ENCODE measurements around the gene PADI3. TPM values are rescaled to one million over a fixed set of nuclear protein-coding genes. Genes with fewer than 3 reads are reported as not detected.

PADI3 gene
- total and polyA plus RNA-seq, 4 experiments from 2014 or later: not detected

GRCh38 chr1:17227358-17227915, 21.5 kb upstream of the PADI3 start:
- Histone ChIP-seq H3K27me3 (ENCODE audit: insufficient read depth, low read length) (no peaks in the 10 kb centered on the region), H3K27ac (ENCODE audit: low read depth, low read length) (no peak overlapping the region), H3K4me3 (ENCODE audit: low read length in 2 of 2) (no peak overlapping the region), H3K36me3 (ENCODE audit: insufficient read depth, low read length) (no peaks in the 10 kb centered on the region), H3K9me3 (ENCODE audit: control insufficient read depth in 1 of 2, low read length in 2 of 2) (no peaks in the 10 kb centered on the region), H3K4me1 (ENCODE audit: insufficient read depth, low read length) (no peaks in the 10 kb centered on the region)
- DNase-seq: no peak
- H3K4me1 Mint-ChIP-seq: no peaks in the 10 kb centered on the region
- H3K9me3 Mint-ChIP-seq: no peaks in the 10 kb centered on the region
- H3K27ac Mint-ChIP-seq: no peak overlapping the region
- ChIA-PET POLR2A (ENCODE audit: partially characterized antibody) (no interaction called here), CTCF (ENCODE audit: partially characterized antibody) (interaction anchor here (2.3 kb wide), 1 partner anchor 102 kb away, joined by 8 read pairs; no protein-coding TSS in a partner anchor)
- H3K27me3 Mint-ChIP-seq: peaks cover 0 to 1% of the 10 kb centered on the region in 2 donors
- no peaks in the 10 kb centered on the region for H3K36me3 Mint-ChIP-seq
- intact Hi-C loops (cut with micrococcal nuclease): no loop called here
- H3K4me3 Mint-ChIP-seq: no peak overlapping the region

- Mint-ChIP-seq H3K27me3 (peaks cover 0 to 1% of the 10 kb centered on the region in 2 donors), H3K4me1 (no peaks in the 10 kb centered on the region), H3K4me3 (no peak overlapping the region), H3K9me3 (no peaks in the 10 kb centered on the region), H3K36me3 (no peaks in the 10 kb centered on the region), H3K27ac (no peak overlapping the region)
- no peaks in the 10 kb centered on the region for H3K36me3 ChIP-seq (ENCODE audit: insufficient read depth, low read length)
- DNase-seq: no peak
- intact Hi-C loops (cut with micrococcal nuclease): no loop called here
- POLR2A ChIA-PET (ENCODE audit: partially characterized antibody): no interaction called here
- no peaks in the 10 kb centered on the region for H3K9me3 ChIP-seq (ENCODE audit: control insufficient read depth in 1 of 2, low read length in 2 of 2)
- no peak overlapping the region for H3K4me3 ChIP-seq (ENCODE audit: low read length in 2 of 2)
- H3K4me1 ChIP-seq (ENCODE audit: insufficient read depth, low read length): no peaks in the 10 kb centered on the region
- CTCF ChIA-PET (ENCODE audit: partially characterized antibody): no interaction called here
- no peak overlapping the region for H3K27ac ChIP-seq (ENCODE audit: low read depth, low read length)
- no peaks in the 10 kb centered on the region for H3K27me3 ChIP-seq (ENCODE audit: insufficient read depth, low read length)
These were observed 20.3 kb upstream of the PADI3 start for GRCh38 chr1:17228619-17229018.

DNA sequence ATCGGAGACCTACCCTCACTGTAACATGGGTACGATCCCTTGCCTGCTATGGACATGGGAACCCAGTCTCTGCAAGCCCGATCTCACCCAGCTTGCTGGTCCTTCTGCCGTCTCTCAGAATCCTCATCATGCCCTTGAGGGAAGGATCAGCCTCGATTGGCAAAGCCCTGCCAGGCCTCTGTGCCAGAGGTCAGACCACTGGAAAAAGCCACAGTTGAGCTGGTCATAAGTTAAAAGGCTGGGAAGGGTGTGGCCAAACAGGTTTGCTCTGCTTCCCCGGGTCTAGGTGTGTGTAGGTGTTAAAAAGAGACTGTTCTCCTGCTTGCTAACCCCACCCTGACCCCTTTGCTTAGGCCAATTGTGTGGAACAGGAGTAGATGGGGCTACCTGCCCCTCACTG, 19.5 kb upstream of the PADI3 start:
- Histone ChIP-seq H3K4me3 (ENCODE audit: low read length in 2 of 2) (no peak overlapping the region), H3K27me3 (ENCODE audit: insufficient read depth, low read length) (no peaks in the 10 kb centered on the region), H3K9me3 (ENCODE audit: control insufficient read depth in 1 of 2, low read length in 2 of 2) (no peaks in the 10 kb centered on the region), H3K27ac (ENCODE audit: low read depth, low read length) (no peak overlapping the region), H3K4me1 (ENCODE audit: insufficient read depth, low read length) (no peaks in the 10 kb centered on the region), H3K36me3 (ENCODE audit: insufficient read depth, low read length) (no peaks in the 10 kb centered on the region)
- POLR2A ChIA-PET (ENCODE audit: partially characterized antibody): no interaction called here
- no peak overlapping the region for H3K4me3 Mint-ChIP-seq
- CTCF ChIA-PET (ENCODE audit: partially characterized antibody): no interaction called here
- H3K27me3 Mint-ChIP-seq: peaks cover 0 to 1% of the 10 kb centered on the region in 2 donors
- no peaks in the 10 kb centered on the region for H3K36me3 Mint-ChIP-seq
- no peak for DNase-seq
- intact Hi-C loops (cut with micrococcal nuclease): no loop called here
- H3K4me1 Mint-ChIP-seq: no peaks in the 10 kb centered on the region
- H3K9me3 Mint-ChIP-seq: no peaks in the 10 kb centered on the region
- H3K27ac Mint-ChIP-seq: no peak overlapping the region

DNA sequence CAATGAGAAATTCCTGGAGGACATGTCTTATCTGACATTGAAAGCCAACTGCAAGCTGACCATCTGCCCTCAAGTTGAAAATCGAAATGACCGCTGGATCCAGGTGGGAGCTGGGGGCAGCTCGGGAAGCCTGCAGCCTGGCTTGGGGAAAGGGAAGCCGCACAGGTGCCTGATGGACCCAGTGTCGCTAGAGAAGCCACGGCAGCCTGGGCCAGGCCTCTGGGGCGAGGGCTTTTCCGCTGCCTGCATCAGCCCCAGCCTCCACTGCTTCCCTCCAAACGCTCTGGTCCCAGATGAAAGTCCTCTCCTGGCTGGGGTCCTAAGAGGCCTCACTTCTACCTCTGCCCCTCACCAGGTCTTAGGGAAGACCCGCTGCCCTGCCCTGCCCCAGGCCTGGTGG, 18.8 kb upstream of the PADI3 start:
- H3K36me3 Mint-ChIP-seq: no peaks in the 10 kb centered on the region
- DNase-seq: no peak
- peaks cover 0 to 3% of the 10 kb centered on the region in 2 donors for H3K27me3 Mint-ChIP-seq
- Histone ChIP-seq H3K27ac (ENCODE audit: low read depth, low read length) (no peak overlapping the region), H3K36me3 (ENCODE audit: insufficient read depth, low read length) (no peaks in the 10 kb centered on the region), H3K27me3 (ENCODE audit: insufficient read depth, low read length) (no peaks in the 10 kb centered on the region), H3K4me1 (ENCODE audit: insufficient read depth, low read length) (no peaks in the 10 kb centered on the region), H3K4me3 (ENCODE audit: low read length in 2 of 2) (no peak overlapping the region), H3K9me3 (ENCODE audit: control insufficient read depth in 1 of 2, low read length in 2 of 2) (no peaks in the 10 kb centered on the region)
- H3K27ac Mint-ChIP-seq: no peak overlapping the region
- no peak overlapping the region for H3K4me3 Mint-ChIP-seq
- intact Hi-C loops (cut with micrococcal nuclease): no loop called here
- ChIA-PET POLR2A (ENCODE audit: partially characterized antibody) (no interaction called here), CTCF (ENCODE audit: partially characterized antibody) (interaction anchor here (1.5 kb wide), 1 partner anchor 105 kb away, joined by 4 read pairs; no protein-coding TSS in a partner anchor)
- no peaks in the 10 kb centered on the region for H3K9me3 Mint-ChIP-seq
- H3K4me1 Mint-ChIP-seq: no peaks in the 10 kb centered on the region

DNA sequence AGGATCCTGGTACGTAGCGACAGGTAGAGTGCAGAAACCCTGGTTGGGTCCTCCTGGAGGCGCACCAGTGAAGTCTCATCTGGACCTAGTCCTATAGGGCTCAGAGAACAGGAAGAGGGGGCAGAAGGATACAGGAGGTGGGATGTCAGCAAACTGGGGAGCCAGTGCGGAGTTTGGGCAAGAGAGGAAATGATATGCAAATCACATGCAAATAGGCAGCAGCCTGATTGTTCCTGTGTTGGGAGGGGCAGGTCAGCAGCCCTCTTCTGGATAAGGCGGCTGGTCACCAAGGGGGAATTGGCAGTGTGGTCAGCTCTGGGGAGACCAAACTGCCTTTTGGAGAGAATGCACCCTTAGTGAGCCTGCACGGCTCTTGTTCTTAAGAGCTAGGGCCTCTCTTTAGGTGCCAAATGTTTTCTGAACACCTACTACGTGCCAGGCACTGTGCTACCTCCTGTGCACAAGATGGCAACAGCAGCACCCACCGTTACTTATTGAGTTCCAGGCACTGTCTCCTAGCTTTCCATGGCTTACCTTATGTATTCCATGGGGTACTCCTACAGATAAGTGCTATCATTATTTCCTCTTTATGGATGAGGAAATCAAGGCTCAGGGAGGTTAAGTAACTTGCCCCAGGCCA, 18.1 kb upstream of the PADI3 start:
- Mint-ChIP-seq H3K9me3 (no peaks in the 10 kb centered on the region), H3K4me3 (no peak overlapping the region), H3K4me1 (no peaks in the 10 kb centered on the region), H3K27me3 (peaks cover 0 to 3% of the 10 kb centered on the region in 2 donors), H3K36me3 (no peaks in the 10 kb centered on the region), H3K27ac (no peak overlapping the region)
- Histone ChIP-seq H3K9me3 (ENCODE audit: control insufficient read depth in 1 of 2, low read length in 2 of 2) (no peaks in the 10 kb centered on the region), H3K36me3 (ENCODE audit: insufficient read depth, low read length) (no peaks in the 10 kb centered on the region), H3K4me1 (ENCODE audit: insufficient read depth, low read length) (no peaks in the 10 kb centered on the region), H3K4me3 (ENCODE audit: low read length in 2 of 2) (no peak overlapping the region), H3K27me3 (ENCODE audit: insufficient read depth, low read length) (no peaks in the 10 kb centered on the region), H3K27ac (ENCODE audit: low read depth, low read length) (no peak overlapping the region)
- intact Hi-C loops (cut with micrococcal nuclease): no loop called here
- ChIA-PET POLR2A (ENCODE audit: partially characterized antibody) (no interaction called here), CTCF (ENCODE audit: partially characterized antibody) (interaction anchor here (1.5 kb wide), 1 partner anchor 105 kb away, joined by 4 read pairs; no protein-coding TSS in a partner anchor)
- no peak for DNase-seq

DNA sequence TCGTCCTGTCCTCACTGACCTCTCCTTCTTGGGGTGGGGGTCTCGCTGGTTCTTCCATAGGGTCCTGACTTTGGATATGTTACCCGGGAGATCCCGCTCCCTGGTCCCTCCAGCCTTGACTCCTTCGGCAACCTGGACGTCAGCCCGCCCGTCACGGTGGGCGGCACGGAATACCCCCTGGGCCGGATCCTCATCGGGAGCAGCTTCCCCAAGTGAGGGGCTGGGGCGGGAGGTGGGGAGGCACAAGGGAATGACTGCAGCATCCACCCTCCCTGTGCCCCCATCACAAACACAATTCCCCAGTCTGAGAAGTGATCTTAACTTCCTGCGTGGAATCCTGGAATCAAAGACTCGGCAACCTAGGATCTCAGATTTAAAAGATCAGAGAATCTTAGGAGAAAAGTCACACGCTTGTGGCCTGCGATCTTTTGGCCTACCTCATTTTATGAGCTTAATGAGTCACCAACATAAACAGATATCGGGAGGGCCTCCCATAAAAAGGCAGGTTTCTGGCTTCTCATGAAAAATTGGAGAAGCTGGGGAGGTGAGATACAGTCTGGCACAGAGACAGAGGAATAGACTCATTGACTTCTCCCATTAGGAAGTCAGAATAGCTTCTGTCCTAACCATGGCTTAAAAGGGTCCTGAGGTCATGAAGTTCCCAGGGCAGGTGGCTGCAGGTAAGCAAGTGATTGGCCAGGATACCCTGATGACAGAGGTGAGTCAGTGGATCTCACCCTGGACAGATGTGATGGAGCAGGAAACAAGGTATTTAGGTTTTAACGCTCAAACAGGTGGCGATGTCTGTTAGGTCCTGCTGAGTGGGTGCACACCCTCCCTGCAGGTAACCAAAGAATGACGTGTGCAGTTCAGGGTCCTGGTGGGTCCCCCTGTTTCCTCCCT, 15.9 kb upstream of the PADI3 start:
- Histone ChIP-seq H3K4me1 (ENCODE audit: insufficient read depth, low read length) (no peaks in the 10 kb centered on the region), H3K9me3 (ENCODE audit: control insufficient read depth in 1 of 2, low read length in 2 of 2) (no peaks in the 10 kb centered on the region), H3K36me3 (ENCODE audit: insufficient read depth, low read length) (no peaks in the 10 kb centered on the region), H3K27me3 (ENCODE audit: insufficient read depth, low read length) (no peaks in the 10 kb centered on the region), H3K27ac (ENCODE audit: low read depth, low read length) (no peak overlapping the region), H3K4me3 (ENCODE audit: low read length in 2 of 2) (no peak overlapping the region)
- ChIA-PET CTCF (ENCODE audit: partially characterized antibody) (interaction anchor here (2.5 to 11.1 kb wide), 2 partner anchors 103 to 108 kb away, joined by 6 to 144 read pairs; no protein-coding TSS in a partner anchor), POLR2A (ENCODE audit: partially characterized antibody) (no interaction called here)
- no peak for DNase-seq
- Mint-ChIP-seq H3K27ac (peak overlapping the region in 1 of 7 donors; percentile 64), H3K27me3 (peaks cover 0 to 3% of the 10 kb centered on the region in 2 donors), H3K4me3 (no peak overlapping the region), H3K9me3 (no peaks in the 10 kb centered on the region), H3K4me1 (peaks cover 0 to 9% (median 0%) of the 10 kb centered on the region in 4 donors), H3K36me3 (no peaks in the 10 kb centered on the region)
- intact Hi-C loops (cut with micrococcal nuclease): no loop called here

GRCh38 chr1:17233675-17234320, 15.1 kb upstream of the PADI3 start:
- Mint-ChIP-seq H3K4me1 (peaks cover 0 to 9% (median 0%) of the 10 kb centered on the region in 4 donors), H3K27ac (no peak overlapping the region), H3K27me3 (peaks cover 0 to 3% of the 10 kb centered on the region in 2 donors), H3K36me3 (no peaks in the 10 kb centered on the region), H3K4me3 (no peak overlapping the region), H3K9me3 (no peaks in the 10 kb centered on the region)
- intact Hi-C loops (cut with micrococcal nuclease): no loop called here
- no peak for DNase-seq
- POLR2A ChIA-PET (ENCODE audit: partially characterized antibody): no interaction called here
- Histone ChIP-seq H3K36me3 (ENCODE audit: insufficient read depth, low read length) (no peaks in the 10 kb centered on the region), H3K27me3 (ENCODE audit: insufficient read depth, low read length) (no peaks in the 10 kb centered on the region), H3K9me3 (ENCODE audit: control insufficient read depth in 1 of 2, low read length in 2 of 2) (no peaks in the 10 kb centered on the region), H3K4me3 (ENCODE audit: low read length in 2 of 2) (no peak overlapping the region), H3K4me1 (ENCODE audit: insufficient read depth, low read length) (no peaks in the 10 kb centered on the region), H3K27ac (ENCODE audit: low read depth, low read length) (no peak overlapping the region)
- CTCF ChIA-PET (ENCODE audit: partially characterized antibody): interaction anchor here (2.5 to 11.1 kb wide), 2 partner anchors 104 to 109 kb away, joined by 6 to 144 read pairs; no protein-coding TSS in a partner anchor
